ENCODE results near the gene TYRO3. TPM values are rescaled to one million over a fixed set of nuclear protein-coding genes. Genes with fewer than 3 reads are reported as not detected.
"Not testable (repeated sequence)": the region's sequence is repeated elsewhere in the genome, so short reads cannot be mapped to it uniquely, and the experiment has no call there.

The TYRO3 gene
- polyA plus RNA-seq, 1 of the 3 experiments (the other 2 are of a cell fraction) = 8.7 TPM

DNA sequence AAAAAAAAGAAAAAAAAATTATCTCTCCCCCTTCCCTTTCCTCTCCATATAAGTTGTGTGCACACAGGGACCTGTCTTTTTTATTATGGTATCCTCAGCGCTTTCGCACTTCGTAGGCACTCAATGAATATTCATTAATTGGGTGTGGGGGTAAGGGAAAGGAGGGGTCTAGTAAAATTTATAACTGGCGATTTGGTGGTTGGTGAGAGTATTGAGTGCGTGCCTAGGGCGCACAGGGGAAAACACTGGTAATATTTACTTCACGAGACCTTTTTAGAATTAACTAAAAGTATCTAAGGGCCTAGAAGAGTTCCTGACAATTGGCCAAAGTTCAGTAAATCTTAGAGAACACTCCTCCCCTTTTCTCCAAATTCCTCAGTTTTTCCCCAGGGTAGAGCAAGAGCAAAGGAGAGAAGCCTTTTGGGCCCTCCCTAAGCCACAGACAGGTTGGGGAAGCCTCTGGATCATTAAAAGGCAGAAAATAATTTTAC, 25.7 kb downstream of the TYRO3 start (continued):
- TF ChIP-seq, protein P1, sequence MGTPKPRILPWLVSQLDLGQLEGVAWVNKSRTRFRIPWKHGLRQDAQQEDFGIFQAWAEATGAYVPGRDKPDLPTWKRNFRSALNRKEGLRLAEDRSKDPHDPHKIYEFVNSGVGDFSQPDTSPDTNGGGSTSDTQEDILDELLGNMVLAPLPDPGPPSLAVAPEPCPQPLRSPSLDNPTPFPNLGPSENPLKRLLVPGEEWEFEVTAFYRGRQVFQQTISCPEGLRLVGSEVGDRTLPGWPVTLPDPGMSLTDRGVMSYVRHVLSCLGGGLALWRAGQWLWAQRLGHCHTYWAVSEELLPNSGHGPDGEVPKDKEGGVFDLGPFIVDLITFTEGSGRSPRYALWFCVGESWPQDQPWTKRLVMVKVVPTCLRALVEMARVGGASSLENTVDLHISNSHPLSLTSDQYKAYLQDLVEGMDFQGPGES (IDR thresholded peaks at IDR 0.05; ENCODE audit: low read depth, low read length) = no peak
- TF ChIP-seq SMC3 (IDR thresholded peaks at IDR 0.05; ENCODE audit: low read depth, low read length) = no peak
- no peak for TF ChIP-seq RFX5 (IDR thresholded peaks at IDR 0.05; ENCODE audit: low read length)
- no peak for TF ChIP-seq MAX (IDR thresholded peaks at IDR 0.05; ENCODE audit: low read depth)
- TF ChIP-seq, protein P2, sequence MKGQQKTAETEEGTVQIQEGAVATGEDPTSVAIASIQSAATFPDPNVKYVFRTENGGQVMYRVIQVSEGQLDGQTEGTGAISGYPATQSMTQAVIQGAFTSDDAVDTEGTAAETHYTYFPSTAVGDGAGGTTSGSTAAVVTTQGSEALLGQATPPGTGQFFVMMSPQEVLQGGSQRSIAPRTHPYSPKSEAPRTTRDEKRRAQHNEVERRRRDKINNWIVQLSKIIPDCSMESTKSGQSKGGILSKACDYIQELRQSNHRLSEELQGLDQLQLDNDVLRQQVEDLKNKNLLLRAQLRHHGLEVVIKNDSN (IDR thresholded peaks at IDR 0.05; ENCODE audit: borderline replicate concordance, low read depth) = no peak
- TF ChIP-seq, protein P3, sequence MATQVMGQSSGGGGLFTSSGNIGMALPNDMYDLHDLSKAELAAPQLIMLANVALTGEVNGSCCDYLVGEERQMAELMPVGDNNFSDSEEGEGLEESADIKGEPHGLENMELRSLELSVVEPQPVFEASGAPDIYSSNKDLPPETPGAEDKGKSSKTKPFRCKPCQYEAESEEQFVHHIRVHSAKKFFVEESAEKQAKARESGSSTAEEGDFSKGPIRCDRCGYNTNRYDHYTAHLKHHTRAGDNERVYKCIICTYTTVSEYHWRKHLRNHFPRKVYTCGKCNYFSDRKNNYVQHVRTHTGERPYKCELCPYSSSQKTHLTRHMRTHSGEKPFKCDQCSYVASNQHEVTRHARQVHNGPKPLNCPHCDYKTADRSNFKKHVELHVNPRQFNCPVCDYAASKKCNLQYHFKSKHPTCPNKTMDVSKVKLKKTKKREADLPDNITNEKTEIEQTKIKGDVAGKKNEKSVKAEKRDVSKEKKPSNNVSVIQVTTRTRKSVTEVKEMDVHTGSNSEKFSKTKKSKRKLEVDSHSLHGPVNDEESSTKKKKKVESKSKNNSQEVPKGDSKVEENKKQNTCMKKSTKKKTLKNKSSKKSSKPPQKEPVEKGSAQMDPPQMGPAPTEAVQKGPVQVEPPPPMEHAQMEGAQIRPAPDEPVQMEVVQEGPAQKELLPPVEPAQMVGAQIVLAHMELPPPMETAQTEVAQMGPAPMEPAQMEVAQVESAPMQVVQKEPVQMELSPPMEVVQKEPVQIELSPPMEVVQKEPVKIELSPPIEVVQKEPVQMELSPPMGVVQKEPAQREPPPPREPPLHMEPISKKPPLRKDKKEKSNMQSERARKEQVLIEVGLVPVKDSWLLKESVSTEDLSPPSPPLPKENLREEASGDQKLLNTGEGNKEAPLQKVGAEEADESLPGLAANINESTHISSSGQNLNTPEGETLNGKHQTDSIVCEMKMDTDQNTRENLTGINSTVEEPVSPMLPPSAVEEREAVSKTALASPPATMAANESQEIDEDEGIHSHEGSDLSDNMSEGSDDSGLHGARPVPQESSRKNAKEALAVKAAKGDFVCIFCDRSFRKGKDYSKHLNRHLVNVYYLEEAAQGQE (IDR thresholded peaks at IDR 0.05; ENCODE audit: low read depth, low read length) = no peak

- H4K20me1 ChIP-seq (ENCODE audit: insufficient read depth) = no peaks in the 10 kb centered on the region
- no peaks in the 10 kb centered on the region; a peak in 1 of 4 replicates for H3K4me1 ChIP-seq (ENCODE audit: control insufficient read depth in 1 of 2, insufficient read depth in 2 of 2, low read depth in 1 of 2, low read length in 1 of 2)
- ChIA-PET CTCF (interaction anchor here (0.6 to 1.7 kb wide), 9 partner anchors 9 to 227 kb away, joined by 3 to 6 read pairs (median 4); no protein-coding TSS in a partner anchor), POLR2A (interaction anchor here (0.6 to 1.2 kb wide), 4 partner anchors 8 to 41 kb away, joined by 3 read pairs; partner anchors contain the start of gene RPAP1)
- no peaks in the 10 kb centered on the region for H3F3A ChIP-seq (replicated peaks; ENCODE audit: insufficient read depth)
- peak; percentile 76 for DNase-seq
- H3K27ac ChIP-seq (ENCODE audit: low read depth in 2 of 2, low read length in 1 of 2) = no peak overlapping the region
- no peak overlapping the region for H3K4me3 ChIP-seq (ENCODE audit: low read depth in 2 of 2, low read length in 1 of 2)
- H3K9ac ChIP-seq = no peak overlapping the region
- no peak for TF ChIP-seq RCOR1 (IDR thresholded peaks at IDR 0.05; ENCODE audit: low read length)
- no peak for TF ChIP-seq EP300 (IDR thresholded peaks at IDR 0.05; ENCODE audit: borderline replicate concordance in 1 of 2, low read depth in 1 of 2, low read length in 1 of 2)
- TF ChIP-seq MXI1 (IDR thresholded peaks at IDR 0.05; ENCODE audit: low read depth, low read length) = 0 out of 2 replicates have a peak, but pooled peaks have one; percentile 26
- peak; percentile 76 for TF ChIP-seq MAX (IDR thresholded peaks at IDR 0.05; ENCODE audit: low read depth)
- TF ChIP-seq, protein P4, sequence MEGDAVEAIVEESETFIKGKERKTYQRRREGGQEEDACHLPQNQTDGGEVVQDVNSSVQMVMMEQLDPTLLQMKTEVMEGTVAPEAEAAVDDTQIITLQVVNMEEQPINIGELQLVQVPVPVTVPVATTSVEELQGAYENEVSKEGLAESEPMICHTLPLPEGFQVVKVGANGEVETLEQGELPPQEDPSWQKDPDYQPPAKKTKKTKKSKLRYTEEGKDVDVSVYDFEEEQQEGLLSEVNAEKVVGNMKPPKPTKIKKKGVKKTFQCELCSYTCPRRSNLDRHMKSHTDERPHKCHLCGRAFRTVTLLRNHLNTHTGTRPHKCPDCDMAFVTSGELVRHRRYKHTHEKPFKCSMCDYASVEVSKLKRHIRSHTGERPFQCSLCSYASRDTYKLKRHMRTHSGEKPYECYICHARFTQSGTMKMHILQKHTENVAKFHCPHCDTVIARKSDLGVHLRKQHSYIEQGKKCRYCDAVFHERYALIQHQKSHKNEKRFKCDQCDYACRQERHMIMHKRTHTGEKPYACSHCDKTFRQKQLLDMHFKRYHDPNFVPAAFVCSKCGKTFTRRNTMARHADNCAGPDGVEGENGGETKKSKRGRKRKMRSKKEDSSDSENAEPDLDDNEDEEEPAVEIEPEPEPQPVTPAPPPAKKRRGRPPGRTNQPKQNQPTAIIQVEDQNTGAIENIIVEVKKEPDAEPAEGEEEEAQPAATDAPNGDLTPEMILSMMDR (IDR thresholded peaks at IDR 0.05) = peak; percentile 40
- H3K79me2 ChIP-seq (ENCODE audit: insufficient read depth) = no peaks in the 10 kb centered on the region
- no peaks in the 10 kb centered on the region for H3K9me3 ChIP-seq
- 47% methylated on average over 31 of the region's 78 CpGs for WGBS (ENCODE audit: low lambda C conversion rate)
- H3K9me2 ChIP-seq = no peaks in the 10 kb centered on the region
- H3K36me3 ChIP-seq (replicated peaks in 1 of 2; ENCODE audit: control insufficient read depth in 1 of 2, insufficient read depth in 2 of 2, low read length in 1 of 2) = no peaks in the 10 kb centered on the region
- no peaks in the 10 kb centered on the region for H3K27me3 ChIP-seq (ENCODE audit: insufficient read depth)
- H2AFZ ChIP-seq (ENCODE audit: low read depth) = peak overlapping the region; percentile 83; the same call in 1 of the 2 replicates
- H3K4me2 ChIP-seq = no peak overlapping the region
Observed at GRCh38 chr15:41585127-41586047, 26.4 kb downstream of the TYRO3 start.

- CTCF ChIA-PET = interaction anchor here (1.2 kb wide), 2 partner anchors 17 to 225 kb away, joined by 4 to 6 read pairs; no protein-coding TSS in a partner anchor
- not testable (repeated sequence) for H3K9me3 ChIP-seq; H3K4me1 ChIP-seq (ENCODE audit: control insufficient read depth in 1 of 2, insufficient read depth in 2 of 2, low read depth in 1 of 2, low read length in 1 of 2); H3F3A ChIP-seq (replicated peaks; ENCODE audit: insufficient read depth); H3K27ac ChIP-seq (ENCODE audit: low read depth in 2 of 2, low read length in 1 of 2); H3K4me3 ChIP-seq (ENCODE audit: low read depth in 2 of 2, low read length in 1 of 2); H3K79me2 ChIP-seq (ENCODE audit: insufficient read depth); H4K20me1 ChIP-seq (ENCODE audit: insufficient read depth); H3K36me3 ChIP-seq (replicated peaks in 1 of 2; ENCODE audit: control insufficient read depth in 1 of 2, insufficient read depth in 2 of 2, low read length in 1 of 2); DNase-seq; H3K9ac ChIP-seq; H3K4me2 ChIP-seq; H3K9me2 ChIP-seq; H3K27me3 ChIP-seq (ENCODE audit: insufficient read depth); H2AFZ ChIP-seq (ENCODE audit: low read depth)
- 92% methylated on average over 14 of the region's 14 CpGs for WGBS (ENCODE audit: low lambda C conversion rate)
- POLR2A ChIA-PET = interaction anchor here (0.6 kb wide), 1 partner anchor 170 kb away, joined by 3 read pairs; no protein-coding TSS in a partner anchor
Observed at GRCh38 chr15:41586531-41587282, 27.7 kb downstream of the TYRO3 start.
